Testis (tissue), 2 donors: ENCODE measurements around the gene ATXN7L3B.

Experiments
- POLR2A ChIP-seq: fragments of 450-650 bp; IDR thresholded peaks from one replicate; pipeline ENCODE4 v1.6.1; 2017; ENCODE audit warnings: antibody characterized with exemption, mild to moderate bottlenecking, moderate library complexity
- TF ChIP-seq, protein P1 (sequence below), 3 experiments: fragments of 450-650 bp in 2 of 3; fragments of 200-600 bp in 1 of 3; sonication (generic) in 1 of 3; IDR thresholded peaks; one replicate each; pipeline ENCODE4 v1.5.1; 2016 to 2019; ENCODE audit warnings: antibody characterized with exemption in 3 of 3, mild to moderate bottlenecking in 2 of 3, moderate library complexity in 1 of 3

DNA sequence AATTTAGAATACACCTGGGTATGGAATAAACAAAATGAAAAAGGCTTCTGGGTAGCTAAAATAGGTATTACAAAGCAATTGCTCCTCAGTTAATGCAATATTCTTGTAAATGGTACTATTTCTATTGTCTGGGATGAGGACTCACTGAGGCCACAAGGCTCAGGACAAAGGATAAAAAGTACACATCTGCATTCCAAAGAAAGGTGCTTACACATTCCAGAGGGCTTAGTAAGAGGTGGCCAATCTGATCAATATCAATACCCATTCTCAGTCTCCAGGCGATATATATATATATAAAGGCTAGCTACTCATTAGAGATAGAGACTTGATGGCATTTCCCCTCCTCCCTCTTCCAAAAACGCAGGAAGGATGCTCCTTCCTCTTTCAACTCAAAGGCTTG, 43.8 kb downstream of the ATXN7L3B start:
- TF ChIP-seq, protein P1, sequence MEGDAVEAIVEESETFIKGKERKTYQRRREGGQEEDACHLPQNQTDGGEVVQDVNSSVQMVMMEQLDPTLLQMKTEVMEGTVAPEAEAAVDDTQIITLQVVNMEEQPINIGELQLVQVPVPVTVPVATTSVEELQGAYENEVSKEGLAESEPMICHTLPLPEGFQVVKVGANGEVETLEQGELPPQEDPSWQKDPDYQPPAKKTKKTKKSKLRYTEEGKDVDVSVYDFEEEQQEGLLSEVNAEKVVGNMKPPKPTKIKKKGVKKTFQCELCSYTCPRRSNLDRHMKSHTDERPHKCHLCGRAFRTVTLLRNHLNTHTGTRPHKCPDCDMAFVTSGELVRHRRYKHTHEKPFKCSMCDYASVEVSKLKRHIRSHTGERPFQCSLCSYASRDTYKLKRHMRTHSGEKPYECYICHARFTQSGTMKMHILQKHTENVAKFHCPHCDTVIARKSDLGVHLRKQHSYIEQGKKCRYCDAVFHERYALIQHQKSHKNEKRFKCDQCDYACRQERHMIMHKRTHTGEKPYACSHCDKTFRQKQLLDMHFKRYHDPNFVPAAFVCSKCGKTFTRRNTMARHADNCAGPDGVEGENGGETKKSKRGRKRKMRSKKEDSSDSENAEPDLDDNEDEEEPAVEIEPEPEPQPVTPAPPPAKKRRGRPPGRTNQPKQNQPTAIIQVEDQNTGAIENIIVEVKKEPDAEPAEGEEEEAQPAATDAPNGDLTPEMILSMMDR (IDR thresholded peaks at IDR 0.05), result no peak
- no peak for TF ChIP-seq POLR2A
